Fibroblast of lung (primary cell): ENCODE results near the gene ACADM. TPM values are rescaled to one million over a fixed set of nuclear protein-coding genes. Genes with fewer than 3 reads are reported as not detected.

Experiments used
- DNase-seq, 2 donors: peaks; one replicate each; pipeline versions ENCODE4 v3.0.0 to v3.0.0-alpha.2; 2010; ENCODE audit warnings: low read depth in 2 of 2
- H2AFZ ChIP-seq: 2 replicates; pipeline ENCODE4 v1.5.1; 2012; ENCODE audit warnings: low read length, control low read depth, inconsistent platforms
- H3K27ac ChIP-seq: 2 replicates; pipeline ENCODE4 v1.5.1; 2011; ENCODE audit warnings: low read length, control low read depth; ENCODE audit not compliant: insufficient read depth
- H3K27me3 ChIP-seq: 2 replicates; pipeline ENCODE4 v1.5.1; 2011; ENCODE audit warnings: mild to moderate bottlenecking, low read length; ENCODE audit not compliant: control insufficient read depth, insufficient read depth
- H3K36me3 ChIP-seq: 2 replicates; pipeline ENCODE4 v1.5.1; 2011; ENCODE audit warnings: low read length; ENCODE audit not compliant: control insufficient read depth, insufficient read depth
- H3K4me1 ChIP-seq: 2 replicates; pipeline ENCODE4 v1.5.1; 2011; ENCODE audit warnings: low read length; ENCODE audit not compliant: control insufficient read depth, insufficient read depth; ENCODE audit errors: extremely low read depth
- H3K4me2 ChIP-seq: 2 replicates; pipeline ENCODE4 v1.5.1; 2011; ENCODE audit warnings: low read length, control low read depth; ENCODE audit not compliant: insufficient read depth; ENCODE audit errors: extremely low read depth
- H3K4me3 ChIP-seq, 4 experiments: fragments of 200-600 bp in 1 of 4; sonication (generic) in 1 of 4; replicated peaks in 1 of 4; 2 replicates each; pipeline ENCODE4 v1.5.1; 2011 to 2016; ENCODE audit warnings: low read length in 4 of 4, low read depth in 3 of 4, mild to moderate bottlenecking in 3 of 4, control low read depth in 2 of 4, inconsistent platforms in 1 of 4, mixed read lengths in 1 of 4; ENCODE audit not compliant: insufficient read depth in 1 of 4; ENCODE audit errors: control extremely low read depth in 1 of 4
- H3K79me2 ChIP-seq: 2 replicates; pipeline ENCODE4 v1.5.1; 2012; ENCODE audit warnings: mild to moderate bottlenecking, low read length, inconsistent platforms; ENCODE audit not compliant: control insufficient read depth, insufficient read depth
- H3K9ac ChIP-seq: 2 replicates; pipeline ENCODE4 v1.5.1; 2011; ENCODE audit warnings: mild to moderate bottlenecking, low read length, control low read depth; ENCODE audit not compliant: insufficient read depth
- H3K9me3 ChIP-seq: 2 replicates; pipeline ENCODE4 v1.5.1; 2012; ENCODE audit warnings: low read depth, low read length; ENCODE audit not compliant: control insufficient read depth, insufficient read depth
- H4K20me1 ChIP-seq: 2 replicates; pipeline ENCODE4 v1.5.1; 2011; ENCODE audit warnings: low read length; ENCODE audit not compliant: control insufficient read depth, insufficient read depth; ENCODE audit errors: extremely low read depth
- EZH2 ChIP-seq: IDR thresholded peaks from 2 replicates; pipeline ENCODE4 v1.5.1; 2012; ENCODE audit warnings: low read length, control low read depth, mild to moderate bottlenecking; ENCODE audit errors: missing control alignments
- polyA plus RNA-seq, 2 donors: library from polyadenylated mRNA; depleted of rRNA in 1 of 2; stranded (reverse) in 1 of 2; unstranded in 1 of 2; fragments of >200 nt; gene quantifications; 2 replicates each; pipeline ENCODE4 v1.2.1, GENCODE V29; 2011 to 2012; ENCODE audit warnings: missing spikeins in 1 of 2
- total RNA-seq: library from RNA; depleted of rRNA; stranded (reverse); fragments of >200 nt; gene quantifications from 2 replicates; pipeline ENCODE4 v1.2.1, GENCODE V29; 2014
- TF ChIP-seq, protein P1 (sequence below), 2 donors: IDR thresholded peaks in 1 of 2; conservative IDR thresholded peaks in 1 of 2; 1 replicate in 1 of 2; 2 replicates in 1 of 2; pipeline ENCODE4 v1.5.1; 2011 to 2012; ENCODE audit warnings: low read length in 2 of 2, control low read depth in 1 of 2, inconsistent platforms in 1 of 2, low read depth in 1 of 2, mild to moderate bottlenecking in 1 of 2

The ACADM gene
- total and polyA plus RNA-seq, 2 donors (not counting 1 experiment from before 2014, with no cell fraction given), result 29.9 TPM

DNA sequence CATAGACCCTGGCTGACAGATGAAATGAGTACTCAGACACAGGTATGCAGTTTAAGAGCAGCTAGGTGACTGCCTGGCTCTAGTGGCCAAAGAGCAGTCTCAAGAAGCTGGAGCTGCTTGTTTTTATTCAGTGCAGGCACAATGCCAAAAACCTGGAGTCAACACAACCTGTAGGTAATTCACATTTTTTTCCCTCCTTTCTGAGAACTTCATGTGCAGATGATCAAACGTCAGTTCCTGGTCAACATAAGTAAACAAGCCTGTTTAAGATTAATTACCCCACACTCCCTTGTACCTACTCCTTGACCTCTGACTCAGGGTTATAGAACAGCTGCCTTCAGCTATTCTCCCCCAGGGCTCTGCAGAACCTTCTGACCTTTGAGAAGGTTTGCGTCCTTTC, 17.3 kb upstream of the ACADM start:
- Histone ChIP-seq H2AFZ (no peak overlapping the region), H3K36me3 (no peaks in the 10 kb centered on the region), H3K9ac (no peak overlapping the region), H3K27ac (no peak overlapping the region), H3K79me2 (no peaks in the 10 kb centered on the region), H3K9me3 (no peaks in the 10 kb centered on the region), H3K4me2 (no peak overlapping the region), H3K4me3 (no peak overlapping the region), H3K27me3 (no peaks in the 10 kb centered on the region), H3K4me1 (no peaks in the 10 kb centered on the region), H4K20me1 (no peaks in the 10 kb centered on the region)
- TF ChIP-seq, protein P1, sequence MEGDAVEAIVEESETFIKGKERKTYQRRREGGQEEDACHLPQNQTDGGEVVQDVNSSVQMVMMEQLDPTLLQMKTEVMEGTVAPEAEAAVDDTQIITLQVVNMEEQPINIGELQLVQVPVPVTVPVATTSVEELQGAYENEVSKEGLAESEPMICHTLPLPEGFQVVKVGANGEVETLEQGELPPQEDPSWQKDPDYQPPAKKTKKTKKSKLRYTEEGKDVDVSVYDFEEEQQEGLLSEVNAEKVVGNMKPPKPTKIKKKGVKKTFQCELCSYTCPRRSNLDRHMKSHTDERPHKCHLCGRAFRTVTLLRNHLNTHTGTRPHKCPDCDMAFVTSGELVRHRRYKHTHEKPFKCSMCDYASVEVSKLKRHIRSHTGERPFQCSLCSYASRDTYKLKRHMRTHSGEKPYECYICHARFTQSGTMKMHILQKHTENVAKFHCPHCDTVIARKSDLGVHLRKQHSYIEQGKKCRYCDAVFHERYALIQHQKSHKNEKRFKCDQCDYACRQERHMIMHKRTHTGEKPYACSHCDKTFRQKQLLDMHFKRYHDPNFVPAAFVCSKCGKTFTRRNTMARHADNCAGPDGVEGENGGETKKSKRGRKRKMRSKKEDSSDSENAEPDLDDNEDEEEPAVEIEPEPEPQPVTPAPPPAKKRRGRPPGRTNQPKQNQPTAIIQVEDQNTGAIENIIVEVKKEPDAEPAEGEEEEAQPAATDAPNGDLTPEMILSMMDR (conservative IDR thresholded peaks at IDR 0.05 in 1 of 2, IDR thresholded peaks at IDR 0.05 in 1 of 2; ENCODE audit: low read depth in 1 of 2, low read length in 2 of 2), result no peak
- no peak for TF ChIP-seq EZH2
- no peak for DNase-seq

DNA sequence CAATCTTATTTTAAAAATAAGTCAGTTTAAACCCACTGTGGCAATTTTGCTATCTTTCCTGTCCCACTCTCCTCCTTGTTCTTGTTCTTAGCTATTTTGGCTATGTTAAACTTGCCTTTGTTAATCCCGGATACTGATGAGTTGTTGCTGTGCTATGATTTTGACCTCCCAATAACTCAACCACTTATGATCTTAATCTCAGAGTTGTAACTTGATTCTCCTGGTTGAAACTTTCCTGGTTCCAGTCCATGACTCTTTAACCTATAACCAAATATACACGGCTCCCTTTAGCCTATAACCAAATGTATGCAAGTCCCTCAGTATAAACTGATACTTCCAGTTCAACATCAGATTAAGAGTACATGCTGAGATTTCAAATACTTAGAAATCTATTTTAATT, 15.6 kb upstream of the ACADM start:
- Histone ChIP-seq H4K20me1 (no peaks in the 10 kb centered on the region), H3K36me3 (no peaks in the 10 kb centered on the region), H3K4me3 (no peak overlapping the region), H2AFZ (no peak overlapping the region), H3K27ac (no peak overlapping the region), H3K79me2 (no peaks in the 10 kb centered on the region), H3K9ac (no peak overlapping the region), H3K4me2 (no peak overlapping the region), H3K4me1 (no peaks in the 10 kb centered on the region), H3K9me3 (no peaks in the 10 kb centered on the region), H3K27me3 (no peaks in the 10 kb centered on the region)
- no peak for TF ChIP-seq EZH2
- TF ChIP-seq, protein P1 (conservative IDR thresholded peaks at IDR 0.05 in 1 of 2, IDR thresholded peaks at IDR 0.05 in 1 of 2; ENCODE audit: low read depth in 1 of 2, low read length in 2 of 2), result no peak
- DNase-seq, result peak in 1 of 2 donors; percentile 5

DNA sequence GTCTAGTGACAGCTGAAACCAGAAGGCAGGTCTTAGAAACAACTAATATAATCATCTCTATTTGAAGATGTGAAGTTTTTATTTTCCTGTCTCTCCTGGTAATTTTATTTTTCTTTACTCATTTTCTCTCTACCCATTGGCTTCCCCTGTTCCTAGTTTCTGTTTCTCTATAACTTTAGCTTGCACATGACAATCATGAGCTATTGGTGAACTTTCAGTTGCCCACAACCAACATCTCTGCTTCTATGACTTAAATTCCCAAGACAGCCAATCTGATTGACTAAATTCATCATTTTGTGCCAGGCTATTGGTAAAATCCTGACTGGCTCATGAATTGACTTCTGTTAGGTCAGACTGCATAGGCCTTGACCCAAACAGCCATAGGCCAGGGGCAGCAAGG, 13.7 kb upstream of the ACADM start:
- no peak for DNase-seq
- Histone ChIP-seq H2AFZ (no peak overlapping the region), H3K27me3 (no peaks in the 10 kb centered on the region), H3K4me1 (no peaks in the 10 kb centered on the region), H3K9ac (no peak overlapping the region), H3K27ac (no peak overlapping the region), H3K4me3 (no peak overlapping the region), H3K36me3 (no peaks in the 10 kb centered on the region), H4K20me1 (no peaks in the 10 kb centered on the region), H3K79me2 (no peaks in the 10 kb centered on the region), H3K4me2 (no peak overlapping the region), H3K9me3 (no peaks in the 10 kb centered on the region)
- TF ChIP-seq EZH2, result no peak
- TF ChIP-seq, protein P1 (conservative IDR thresholded peaks at IDR 0.05 in 1 of 2, IDR thresholded peaks at IDR 0.05 in 1 of 2; ENCODE audit: low read depth in 1 of 2, low read length in 2 of 2), result no peak
